Thyroid gland (tissue), 4 donors: ENCODE measurements around the gene DENND1A.

Source experiments
- CTCF ChIP-seq, 6 experiments: fragments of 200-600 bp in 3 of 6; fragments of 450-650 bp in 3 of 6; sonication (generic) in 3 of 6; IDR thresholded peaks; one replicate each; pipeline ENCODE4 v1.5.1; 2016 to 2019; ENCODE audit warnings: antibody characterized with exemption in 6 of 6, mild to moderate bottlenecking in 2 of 6, inconsistent platforms in 1 of 6, moderate library complexity in 1 of 6
- POLR2A ChIP-seq, 2 donors: fragments of 450-650 bp; IDR thresholded peaks; one replicate each; pipeline ENCODE4 v1.6.1; 2017; ENCODE audit warnings: antibody characterized with exemption in 2 of 2, mild to moderate bottlenecking in 2 of 2, moderate library complexity in 1 of 2

- TF ChIP-seq CTCF (IDR thresholded peaks at IDR 0.05), result no peak
- TF ChIP-seq POLR2A (IDR thresholded peaks at IDR 0.05), result no peak
Measured at GRCh38 chr9:123933440-123934212, 3.7 kb upstream of the DENND1A start.
